RWPE2 (cell line): ENCODE results near the gene FRMD4B.

ENCODE experiments used
- ATAC-seq: fragments of 200-7000 bp; cut with Tn5 transposase; 3 replicates; pipeline ENCODE4 v1.9.1; 2021; ENCODE audit warnings: low read depth
- DNase-seq: peaks from one replicate; pipeline ENCODE4 v3.0.0-alpha.2; 2020; ENCODE audit warnings: low spot score
- H3K27ac ChIP-seq: fragments of 450-650 bp; 2 replicates; pipeline ENCODE4 v1.5.1; 2017; ENCODE audit warnings: mild to moderate bottlenecking; ENCODE audit not compliant: poor library complexity, severe bottlenecking
- H3K27me3 ChIP-seq: fragments of 250-450 bp; sonication (Bioruptor Pico); 2 replicates; pipeline ENCODE4 v1.5.1; 2021; ENCODE audit warnings: mild to moderate bottlenecking, moderate library complexity; ENCODE audit not compliant: insufficient read depth, poor library complexity, severe bottlenecking
- H3K36me3 ChIP-seq: fragments of 250-450 bp; sonication (Bioruptor Pico); 2 replicates; pipeline ENCODE4 v1.5.1; 2020; ENCODE audit warnings: low read depth, mild to moderate bottlenecking, moderate library complexity
- H3K4me1 ChIP-seq: fragments of 250-450 bp; sonication (Bioruptor Pico); 2 replicates; pipeline ENCODE4 v1.5.1; 2021; ENCODE audit warnings: mild to moderate bottlenecking, moderate library complexity; ENCODE audit not compliant: insufficient read depth, poor library complexity, severe bottlenecking
- H3K4me3 ChIP-seq: fragments of 250-450 bp; sonication (Bioruptor Pico); 2 replicates; pipeline ENCODE4 v1.5.1; 2021; ENCODE audit warnings: mild to moderate bottlenecking, moderate library complexity; ENCODE audit not compliant: severe bottlenecking
- H3K9me3 ChIP-seq: fragments of 250-450 bp; sonication (Bioruptor Pico); 2 replicates; pipeline ENCODE4 v1.5.1; 2021; ENCODE audit warnings: mild to moderate bottlenecking, moderate library complexity; ENCODE audit not compliant: severe bottlenecking
- CTCF ChIP-seq: fragments of 450-650 bp; IDR thresholded peaks from one replicate; pipeline ENCODE4 v1.5.1; 2017; ENCODE audit warnings: mild to moderate bottlenecking, moderate library complexity; ENCODE audit not compliant: poor library complexity, severe bottlenecking

Gene FRMD4B

GRCh38 chr3:69142797-69143454 lies 243.0 kb downstream of the FRMD4B start:
- Histone ChIP-seq H3K9me3 (no peaks in the 10 kb centered on the region), H3K4me1 (peaks cover 8% of the 10 kb centered on the region), H3K36me3 (no peaks in the 10 kb centered on the region), H3K27ac (no peak overlapping the region), H3K4me3 (no peak overlapping the region), H3K27me3 (no peaks in the 10 kb centered on the region)
- no peak for DNase-seq
- no peak for ATAC-seq
- TF ChIP-seq CTCF: no peak

- no peak overlapping the region for H3K27ac ChIP-seq
- H3K36me3 ChIP-seq: no peaks in the 10 kb centered on the region
- no peak for TF ChIP-seq CTCF
- no peaks in the 10 kb centered on the region for H3K9me3 ChIP-seq
- ATAC-seq (no peak), DNase-seq (no peak)
- H3K4me1 ChIP-seq: peaks cover 8% of the 10 kb centered on the region
- no peak overlapping the region for H3K4me3 ChIP-seq
- no peaks in the 10 kb centered on the region for H3K27me3 ChIP-seq
Measured at GRCh38 chr3:69142090-69142489, 243.8 kb downstream of the FRMD4B start.

GRCh38 chr3:69141313-69141712 lies 244.6 kb downstream of the FRMD4B start:
- Histone ChIP-seq H3K27me3 (no peaks in the 10 kb centered on the region), H3K4me3 (no peak overlapping the region), H3K36me3 (no peaks in the 10 kb centered on the region), H3K27ac (no peak overlapping the region), H3K4me1 (peaks cover 8% of the 10 kb centered on the region), H3K9me3 (no peaks in the 10 kb centered on the region)
- no peak for TF ChIP-seq CTCF
- ATAC-seq (no peak), DNase-seq (no peak)

- Histone ChIP-seq H3K4me3 (no peak overlapping the region), H3K27ac (no peak overlapping the region), H3K27me3 (no peaks in the 10 kb centered on the region), H3K9me3 (no peaks in the 10 kb centered on the region), H3K4me1 (no peaks in the 10 kb centered on the region), H3K36me3 (no peaks in the 10 kb centered on the region)
- TF ChIP-seq CTCF: no peak
- ATAC-seq (no peak), DNase-seq (no peak)
Measured at GRCh38 chr3:69137412-69137811, 248.5 kb downstream of the FRMD4B start.

GRCh38 chr3:69137005-69137404 lies 248.9 kb downstream of the FRMD4B start:
- no peak for TF ChIP-seq CTCF
- no peak for DNase-seq
- Histone ChIP-seq H3K27ac (no peak overlapping the region), H3K4me3 (no peak overlapping the region), H3K9me3 (no peaks in the 10 kb centered on the region), H3K4me1 (no peaks in the 10 kb centered on the region), H3K36me3 (no peaks in the 10 kb centered on the region), H3K27me3 (no peaks in the 10 kb centered on the region)
- no peak for ATAC-seq
